HepG2 (cell line): Measurements from ENCODE around the gene CAST. TPM values are rescaled to one million over a fixed set of nuclear protein-coding genes. Genes with fewer than 3 reads are reported as not detected.

Source experiments
- FOXK1 ChIP-seq: sonication (generic); formaldehyde crosslinking; IDR thresholded peaks from 2 replicates; pipeline ENCODE4 v1.4.0; 2020; ENCODE audit warnings: low read depth, missing genetic modification reagents, borderline replicate concordance
- NCOR1 ChIP-seq: fragments of 200-600 bp; sonication (generic); IDR thresholded peaks from 2 replicates; pipeline ENCODE4 v1.7.0; 2017; ENCODE audit warnings: antibody characterized with exemption, low read length, borderline replicate concordance
- ZBED4 ChIP-seq: sonication (generic); formaldehyde crosslinking; IDR thresholded peaks from 2 replicates; pipeline ENCODE4 v1.4.0; 2020; ENCODE audit warnings: missing genetic modification reagents, borderline replicate concordance
- ZBTB2 ChIP-seq: sonication (generic); formaldehyde crosslinking; IDR thresholded peaks from 2 replicates; pipeline ENCODE4 v1.8.0; 2022; ENCODE audit warnings: low read depth, missing genetic modification reagents
- ZBTB40 ChIP-seq, 2 experiments: fragments of 450-650 bp in 1 of 2; sonication (generic) in 1 of 2; formaldehyde crosslinking in 1 of 2; IDR thresholded peaks; 2 replicates each; pipeline versions ENCODE4 v1.6.1 to v1.8.0; 2016 to 2022; ENCODE audit warnings: antibody characterized with exemption in 1 of 2, mild to moderate bottlenecking in 1 of 2, missing genetic modification reagents in 1 of 2
- ZFYVE20 ChIP-seq: sonication (generic); formaldehyde crosslinking; IDR thresholded peaks from 2 replicates; pipeline ENCODE4 v1.8.0; 2023; ENCODE audit warnings: low read depth, mild to moderate bottlenecking, moderate library complexity, missing genetic modification reagents, borderline replicate concordance
- ZNF512B ChIP-seq: sonication (generic); formaldehyde crosslinking; IDR thresholded peaks from 2 replicates; pipeline ENCODE4 v1.5.1; 2020; ENCODE audit warnings: missing genetic modification reagents, mild to moderate bottlenecking, borderline replicate concordance
- ZNF616 ChIP-seq: sonication (generic); formaldehyde crosslinking; IDR thresholded peaks from 2 replicates; pipeline ENCODE4 v1.5.0; 2020; ENCODE audit warnings: low read depth, mild to moderate bottlenecking, missing genetic modification reagents
- polyA plus RNA-seq, 8 experiments: library from polyadenylated mRNA; depleted of rRNA in 3 of 8; stranded (reverse) in 7 of 8; unstranded in 1 of 8; fragments of >200 nt; fragmentation: Illumina TruSeq in 4 of 8; extraction: Trizol in 4 of 8; gene quantifications; 2 replicates each; pipeline versions ENCODE4 v1.2.1 to v1.2.3, GENCODE V29; 2011 to 2016; ENCODE audit warnings: low read depth in 4 of 8, missing spikeins in 1 of 8, mixed read lengths in 1 of 8; ENCODE audit not compliant: insufficient read depth in 1 of 8
- total RNA-seq, 5 experiments: library from RNA; depleted of rRNA; stranded (reverse); fragments of >200 nt; fragmentation: Illumina TruSeq; extraction: Trizol; gene quantifications; 2 replicates each; pipeline ENCODE4 v1.2.3, GENCODE V29; 2016; ENCODE audit warnings: low read depth in 1 of 5

CAST gene
- total and polyA plus RNA-seq, 2 of the 13 experiments (the other 11 are each of a cell fraction or from before 2014, with no cell fraction given), result 42.1 to 67.6 TPM

GRCh38 chr5:96702503-96703383 is 40.6 kb downstream of the CAST start (continued):
- no peak for TF ChIP-seq ZBTB40 (IDR thresholded peaks at IDR 0.05)
- peak; percentile 64; the same call in 1 of the 2 replicates for TF ChIP-seq ZBTB40 (CRISPR knock-in tag; IDR thresholded peaks at IDR 0.05)
- no peak for TF ChIP-seq ZBTB2 (CRISPR knock-in tag)
- TF ChIP-seq NCOR1, result no peak; the same call in 1 of the 2 replicates
- 0 out of 2 replicates have a peak, but pooled peaks have one; percentile 83 for TF ChIP-seq ZFYVE20 (CRISPR knock-in tag)
- TF ChIP-seq ZNF512B (CRISPR knock-in tag), result no peak
- TF ChIP-seq ZNF616 (CRISPR knock-in tag), result no peak
- TF ChIP-seq ZBED4 (CRISPR knock-in tag), result 0 out of 2 replicates have a peak, but pooled peaks have one; percentile 19
- TF ChIP-seq FOXK1 (CRISPR knock-in tag), result peak; percentile 50; the same call in 1 of the 2 replicates
